K562 (cell line): ENCODE data around the gene TYMP. TPM values are rescaled to one million over a fixed set of nuclear protein-coding genes. Genes with fewer than 3 reads are reported as not detected.
A peak's percentile ranks its signal among the peaks of the same experiment; 100 is the strongest.

Experiments
- CBFB ChIP-seq: sonication (generic); formaldehyde crosslinking; IDR thresholded peaks from 2 replicates; pipeline ENCODE4 v1.4.0; 2020; ENCODE audit warnings: mild to moderate bottlenecking, missing genetic modification reagents
- CTBP1 ChIP-seq: fragments of 450-650 bp; IDR thresholded peaks from 2 replicates; pipeline ENCODE4 v1.6.1; 2016; ENCODE audit warnings: borderline replicate concordance
- GATAD2B ChIP-seq: fragments of 450-650 bp; IDR thresholded peaks from 2 replicates; pipeline ENCODE4 v1.6.1; 2017; ENCODE audit warnings: mild to moderate bottlenecking, borderline replicate concordance
- HDAC1 ChIP-seq, 2 experiments: fragments of 450-650 bp; IDR thresholded peaks; 2 replicates each; pipeline ENCODE4 v1.6.1; 2016 to 2017; ENCODE audit warnings: inconsistent platforms in 1 of 2, mild to moderate bottlenecking in 1 of 2, moderate library complexity in 1 of 2
- KLF16 ChIP-seq: IDR thresholded peaks from 2 replicates; pipeline ENCODE4 v1.6.1; 2016; ENCODE audit warnings: antibody characterized with exemption
- MIER1 ChIP-seq: fragments of 450-650 bp; IDR thresholded peaks from 2 replicates; pipeline ENCODE4 v1.6.1; 2016; ENCODE audit warnings: antibody characterized with exemption, mild to moderate bottlenecking, low read depth
- MTA3 ChIP-seq: fragments of 450-650 bp; formaldehyde crosslinking; IDR thresholded peaks from 2 replicates; pipeline ENCODE4 v1.6.1; 2017; ENCODE audit warnings: mild to moderate bottlenecking, borderline replicate concordance
- NR2C1 ChIP-seq, 2 experiments: fragments of 450-650 bp; IDR thresholded peaks; 2 replicates each; pipeline ENCODE4 v1.6.1; 2017; ENCODE audit warnings: mild to moderate bottlenecking in 2 of 2, antibody characterized with exemption in 1 of 2, inconsistent platforms in 1 of 2, missing compliant biosample characterization in 1 of 2, missing genetic modification characterization in 1 of 2
- RCOR1 ChIP-seq, 2 experiments: IDR thresholded peaks; 2 replicates each; pipeline ENCODE4 v1.6.1; 2012; ENCODE audit warnings: low read depth in 2 of 2, low read length in 2 of 2, borderline replicate concordance in 1 of 2, improper control_type of control experiment in 1 of 2
- TCF7L2 ChIP-seq: fragments of 150-350 bp; IDR thresholded peaks from 2 replicates; pipeline ENCODE4 v1.6.1; 2016; ENCODE audit warnings: low read depth, mild to moderate bottlenecking, low read length, moderate library complexity
- TOE1 ChIP-seq, 2 experiments: fragments of 450-650 bp in 1 of 2; sonication (generic) in 1 of 2; formaldehyde crosslinking in 1 of 2; IDR thresholded peaks; 2 replicates each; pipeline versions ENCODE4 v1.7.1 to v1.8.0; 2016 to 2022; ENCODE audit warnings: borderline replicate concordance in 2 of 2, mild to moderate bottlenecking in 2 of 2, antibody characterized with exemption in 1 of 2, inconsistent platforms in 1 of 2, low read depth in 1 of 2, missing genetic modification reagents in 1 of 2, moderate library complexity in 1 of 2
- TRIM28 ChIP-seq: fragments of 450-650 bp; IDR thresholded peaks from 2 replicates; pipeline ENCODE4 v1.6.1; 2017
- USF1 ChIP-seq: sonication (generic); formaldehyde crosslinking; IDR thresholded peaks from 2 replicates; pipeline ENCODE4 v1.9.0; 2022; ENCODE audit warnings: mild to moderate bottlenecking, missing genetic modification reagents
- ZNF239 ChIP-seq: fragments of 250-450 bp; sonication (Bioruptor Pico); IDR thresholded peaks from 2 replicates; pipeline ENCODE4 v1.4.0; 2020; ENCODE audit warnings: mild to moderate bottlenecking
- ZNF583 ChIP-seq: fragments of 250-450 bp; sonication (Bioruptor Pico); IDR thresholded peaks from 2 replicates; pipeline ENCODE4 v1.4.0; 2020
- ZNF717 ChIP-seq: fragments of 250-450 bp; sonication (Bioruptor Pico); IDR thresholded peaks from 2 replicates; pipeline ENCODE4 v1.5.0; 2021
- polyA plus RNA-seq, 8 experiments: library from polyadenylated mRNA; depleted of rRNA in 4 of 8; stranded (reverse) in 5 of 8; unstranded in 3 of 8; fragments of >200 nt; fragmentation: Nextera tagmentation in 2 of 8; fragmentation: Illumina TruSeq in 1 of 8; extraction: Ambion mirVana in 2 of 8; extraction: Trizol in 1 of 8; gene quantifications; 2 replicates each; pipeline versions ENCODE4 v1.2.1 to v1.2.3, GENCODE V29; 2011 to 2014; ENCODE audit warnings: inconsistent platforms in 1 of 8, missing spikeins in 1 of 8
- total RNA-seq, 7 experiments: library from RNA; depleted of rRNA in 6 of 7; stranded (reverse); fragments of >200 nt in 6 of 7; fragmentation: Illumina TruSeq in 2 of 7; extraction: Trizol in 2 of 7; gene quantifications; 2 replicates each; pipeline versions ENCODE4 v1.2.1 to v1.2.3, GENCODE V29; 2011 to 2021; ENCODE audit warnings: low replicate concordance in 1 of 7
- TF ChIP-seq, protein P1 (sequence below): fragments of 250-450 bp; sonication (Bioruptor Pico); IDR thresholded peaks from 2 replicates; pipeline ENCODE4 v1.4.0; 2020; ENCODE audit warnings: mild to moderate bottlenecking, moderate library complexity, borderline replicate concordance

TYMP gene
- total and polyA plus RNA-seq, 9 of the 15 experiments (the other 6 are each of a cell fraction or from before 2014, with no cell fraction given) = 0.03 to 4.0 (median 2.4) TPM; not detected in 4

GRCh38 chr22:50498322-50498890 lies 31.4 kb downstream of the TYMP start (continued):
- TF ChIP-seq NR2C1 (IDR thresholded peaks at IDR 0.05) (peak; percentile 47; the same call in 1 of the 2 replicates), NR2C1 (tag; IDR thresholded peaks at IDR 0.05) (peak; percentile 24; the same call in 1 of the 2 replicates), MIER1 (peak; percentile 74; the same call in 1 of the 2 replicates), ZNF239 (no peak), MTA3 (no peak; the same call in 1 of the 2 replicates), ZNF583 (CRISPR knock-in tag) (no peak), RCOR1 (IDR thresholded peaks at IDR 0.05; ENCODE audit: borderline replicate concordance in 1 of 2, low read depth in 2 of 2, low read length in 2 of 2) (peak in 1 of 2 experiments; percentile 20; a peak in 1 of 4 replicates), TOE1 (IDR thresholded peaks at IDR 0.05; ENCODE audit: borderline replicate concordance) (no peak; the same call in 1 of the 2 replicates), TOE1 (CRISPR knock-in tag; IDR thresholded peaks at IDR 0.05; ENCODE audit: borderline replicate concordance, low read depth) (no peak), HDAC1 (IDR thresholded peaks at IDR 0.05) (peak in 1 of 2 experiments; percentile 44; a peak in 1 of 4 replicates), CTBP1 (peak; percentile 68; the same call in 1 of the 2 replicates), KLF16 (no peak), GATAD2B (no peak), TRIM28 (0 out of 2 replicates have a peak, but pooled peaks have one; percentile 40), TCF7L2 (no peak), USF1 (CRISPR knock-in tag) (no peak), CBFB (CRISPR knock-in tag) (no peak), ZNF717 (CRISPR knock-in tag) (no peak)
- TF ChIP-seq, protein P1, sequence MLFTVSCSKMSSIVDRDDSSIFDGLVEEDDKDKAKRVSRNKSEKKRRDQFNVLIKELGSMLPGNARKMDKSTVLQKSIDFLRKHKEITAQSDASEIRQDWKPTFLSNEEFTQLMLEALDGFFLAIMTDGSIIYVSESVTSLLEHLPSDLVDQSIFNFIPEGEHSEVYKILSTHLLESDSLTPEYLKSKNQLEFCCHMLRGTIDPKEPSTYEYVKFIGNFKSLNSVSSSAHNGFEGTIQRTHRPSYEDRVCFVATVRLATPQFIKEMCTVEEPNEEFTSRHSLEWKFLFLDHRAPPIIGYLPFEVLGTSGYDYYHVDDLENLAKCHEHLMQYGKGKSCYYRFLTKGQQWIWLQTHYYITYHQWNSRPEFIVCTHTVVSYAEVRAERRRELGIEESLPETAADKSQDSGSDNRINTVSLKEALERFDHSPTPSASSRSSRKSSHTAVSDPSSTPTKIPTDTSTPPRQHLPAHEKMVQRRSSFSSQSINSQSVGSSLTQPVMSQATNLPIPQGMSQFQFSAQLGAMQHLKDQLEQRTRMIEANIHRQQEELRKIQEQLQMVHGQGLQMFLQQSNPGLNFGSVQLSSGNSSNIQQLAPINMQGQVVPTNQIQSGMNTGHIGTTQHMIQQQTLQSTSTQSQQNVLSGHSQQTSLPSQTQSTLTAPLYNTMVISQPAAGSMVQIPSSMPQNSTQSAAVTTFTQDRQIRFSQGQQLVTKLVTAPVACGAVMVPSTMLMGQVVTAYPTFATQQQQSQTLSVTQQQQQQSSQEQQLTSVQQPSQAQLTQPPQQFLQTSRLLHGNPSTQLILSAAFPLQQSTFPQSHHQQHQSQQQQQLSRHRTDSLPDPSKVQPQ (CRISPR knock-in tag) = no peak
